Spleen (tissue), 11 donors: ENCODE data around the gene APP. TPM values are rescaled to one million over a fixed set of nuclear protein-coding genes. Genes with fewer than 3 reads are reported as not detected.

Experiments used
- DNase-seq: peaks from one replicate; pipeline ENCODE4 v3.0.0-alpha.2; 2020
- H3K27ac ChIP-seq, 8 donors: fragments of 200-600 bp; sonication (generic) in 7 of 8; 1 replicate in 4 of 8; 2 replicates in 4 of 8; pipeline versions ENCODE4 v1.5.0 to v1.8.0; 2016 to 2021; ENCODE audit warnings: inconsistent platforms in 4 of 8, mild to moderate bottlenecking in 4 of 8, moderate library complexity in 1 of 8
- H3K27me3 ChIP-seq, 7 donors: fragments of 200-600 bp; sonication (generic) in 6 of 7; replicated peaks in 1 of 7; 1 replicate in 4 of 7; 2 replicates in 3 of 7; pipeline versions ENCODE4 v1.5.0 to v1.8.0; 2016 to 2021; ENCODE audit warnings: inconsistent platforms in 3 of 7, mild to moderate bottlenecking in 1 of 7
- H3K36me3 ChIP-seq, 6 donors: fragments of 200-600 bp; sonication (generic) in 5 of 6; 1 replicate in 4 of 6; 2 replicates in 2 of 6; pipeline versions ENCODE4 v1.5.0 to v1.8.0; 2016 to 2021; ENCODE audit warnings: inconsistent platforms in 2 of 6
- H3K4me1 ChIP-seq, 6 donors: fragments of 200-600 bp; sonication (generic) in 5 of 6; 1 replicate in 3 of 6; 2 replicates in 3 of 6; pipeline versions ENCODE4 v1.5.0 to v1.8.0; 2016 to 2021; ENCODE audit warnings: inconsistent platforms in 3 of 6
- H3K4me3 ChIP-seq, 8 donors: fragments of 200-600 bp; sonication (generic) in 7 of 8; 1 replicate in 4 of 8; 2 replicates in 4 of 8; pipeline versions ENCODE4 v1.5.0 to v1.8.0; 2016 to 2021; ENCODE audit warnings: inconsistent platforms in 4 of 8, mild to moderate bottlenecking in 4 of 8, moderate library complexity in 2 of 8
- H3K9me3 ChIP-seq, 8 donors: fragments of 200-600 bp; sonication (generic) in 7 of 8; 1 replicate in 4 of 8; 2 replicates in 4 of 8; pipeline versions ENCODE4 v1.5.0 to v1.8.0; 2016 to 2021; ENCODE audit warnings: inconsistent platforms in 4 of 8
- CTCF ChIP-seq, 11 experiments: fragments of 200-600 bp in 7 of 11; fragments of 450-650 bp in 4 of 11; sonication (generic) in 4 of 11; IDR thresholded peaks in 8 of 11; conservative IDR thresholded peaks in 3 of 11; 1 replicate in 7 of 11; 2 replicates in 4 of 11; pipeline versions ENCODE4 v1.4.0 to v1.8.0; 2016 to 2021; ENCODE audit warnings: antibody characterized with exemption in 11 of 11, inconsistent platforms in 4 of 11, mild to moderate bottlenecking in 1 of 11
- POLR2A ChIP-seq, 3 donors: fragments of 450-650 bp; IDR thresholded peaks; one replicate each; pipeline ENCODE4 v1.5.1; 2017; ENCODE audit warnings: antibody characterized with exemption in 3 of 3, mild to moderate bottlenecking in 1 of 3
- POLR2AphosphoS5 ChIP-seq, 3 donors: sonication (generic); formaldehyde crosslinking; IDR thresholded peaks; one replicate each; pipeline ENCODE4 v1.5.1; 2017; ENCODE audit warnings: antibody characterized with exemption in 3 of 3
- WGBS, 5 donors: extraction: QIAGEN DNeasy Blood & Tissue Kit in 3 of 5; methylation state at CpG; one replicate each; pipeline versions ENCODE4 v1.1.5 to v1.1.7; 2013 to 2018; 5-methylcytosine and 5-hydroxymethylcytosine counted together
- intact Hi-C: fragments of 100-400 bp; cut with DNase I; formaldehyde crosslinking; loops from one replicate; pipeline ENCODE4 v1.15.0; 2023; ENCODE audit warnings: low total_unique reads
- polyA plus RNA-seq, 3 donors: library from polyadenylated mRNA; stranded (reverse); fragments of 200-250 nt; gene quantifications; one replicate each; pipeline ENCODE4 v1.2.1, GENCODE V29; 2013
- total RNA-seq, 7 donors: library from RNA; depleted of rRNA in 3 of 7; stranded (reverse); fragments of >200 nt in 3 of 7; fragmentation: NEBNext Ultra II Directional in 4 of 7; extraction: Animal tissue kit (Norgen Biotek cat#: 25700) in 4 of 7; gene quantifications; one replicate each; pipeline versions ENCODE4 v1.1.0 to v1.2.1, GENCODE V29; 2016 to 2021
- donor health status: healthy with polysubstance abuse.
- donor health status: DM: no; HTN: no; CAD: no; lungs with moderate emphysema.
- donor health status: DM: no; HTN: no; CAD: no.
- donor health status: Bipolar disorder and iron deficiency.
- donor health status: healthy.
- donor health status: DM: no; HTN: no; CAD: no.
- donor health status: DM: yes; HTN: yes; CAD: no.

APP gene
- total and polyA plus RNA-seq, 10 donors, result 25.3 to 398 (median 282) TPM

DNA sequence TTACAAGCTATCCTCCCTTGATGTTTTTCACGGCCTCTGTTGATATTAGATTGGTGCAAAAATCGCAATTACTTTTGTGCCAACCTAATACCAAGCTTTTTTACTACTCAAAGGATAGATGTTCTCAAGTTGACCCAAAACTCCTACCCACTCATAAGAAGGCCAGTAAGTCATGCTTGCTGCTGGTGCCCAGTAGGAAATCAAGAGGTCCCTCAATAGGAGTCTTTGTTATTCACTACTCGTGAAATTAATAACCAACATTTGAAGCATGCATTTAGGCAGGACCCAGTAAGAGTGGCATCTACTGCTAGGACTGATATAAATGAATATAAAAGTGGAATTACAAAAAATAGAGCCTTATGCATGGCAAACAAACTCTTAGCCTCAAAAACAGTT, 52.6 kb downstream of the APP start:
- intact Hi-C loops, result no loop called here
- Histone ChIP-seq H3K27me3 (no peaks in the 10 kb centered on the region), H3K4me3 (no peak overlapping the region), H3K27ac (no peak overlapping the region), H3K36me3 (no peaks in the 10 kb centered on the region), H3K4me1 (peaks cover 4 to 60% (median 20%) of the 10 kb centered on the region in 6 donors), H3K9me3 (no peaks in the 10 kb centered on the region)
- no peak for DNase-seq
- 84 to 94% (median 90%) methylated on average over 3 of the region's 3 CpGs for WGBS, 5 donors
- TF ChIP-seq POLR2AphosphoS5 (IDR thresholded peaks at IDR 0.05) (no peak), POLR2A (IDR thresholded peaks at IDR 0.05) (no peak), CTCF (IDR thresholded peaks at IDR 0.05 in 8 of 11, conservative IDR thresholded peaks at IDR 0.05 in 3 of 11) (no peak)

DNA sequence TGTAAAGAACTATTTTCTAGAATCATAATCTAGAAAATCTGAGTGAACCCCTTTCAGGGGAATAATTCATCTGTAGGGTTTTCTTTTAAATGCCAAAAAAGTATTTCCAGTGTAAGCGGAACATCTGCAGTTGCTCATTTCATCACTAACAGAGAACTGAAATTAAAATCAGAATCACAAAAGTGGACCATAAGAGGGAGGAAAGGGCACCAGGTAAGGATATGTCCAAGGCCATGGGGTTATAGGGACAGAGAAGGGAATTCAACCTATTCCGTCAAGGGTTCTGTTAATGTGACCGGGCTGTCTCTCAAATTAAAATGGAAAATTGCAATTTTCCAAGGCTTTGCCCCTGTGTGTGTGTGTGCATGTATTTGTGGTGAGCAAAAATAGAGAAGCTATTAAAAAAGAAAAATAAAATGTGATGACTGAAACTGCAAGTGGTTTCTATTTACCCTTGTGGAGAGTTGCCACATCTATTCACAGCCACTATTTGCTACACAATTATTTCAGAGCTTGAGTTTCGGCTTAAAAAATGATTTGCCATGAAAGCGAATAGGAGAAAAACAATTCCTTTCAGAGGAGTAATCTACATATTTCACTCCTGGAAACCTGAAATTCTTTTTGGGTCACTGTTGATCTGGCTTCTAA, 53.1 kb downstream of the APP start:
- no peaks in the 10 kb centered on the region for H3K36me3 ChIP-seq
- peaks cover 4 to 58% (median 20%) of the 10 kb centered on the region in 6 donors for H3K4me1 ChIP-seq
- intact Hi-C loops, result no loop called here
- DNase-seq, result no peak
- H3K4me3 ChIP-seq, result no peak overlapping the region
- no peak overlapping the region for H3K27ac ChIP-seq
- H3K9me3 ChIP-seq, result no peaks in the 10 kb centered on the region
- WGBS, 5 donors, result 81 to 90% (median 86%) methylated on average over 5 of the region's 5 CpGs
- no peak for TF ChIP-seq CTCF (IDR thresholded peaks at IDR 0.05 in 8 of 11, conservative IDR thresholded peaks at IDR 0.05 in 3 of 11)
- no peak for TF ChIP-seq POLR2AphosphoS5 (IDR thresholded peaks at IDR 0.05)
- no peak for TF ChIP-seq POLR2A (IDR thresholded peaks at IDR 0.05)
- no peaks in the 10 kb centered on the region for H3K27me3 ChIP-seq

GRCh38 chr21:26116456-26117011, 54.0 kb downstream of the APP start:
- Histone ChIP-seq H3K36me3 (peaks cover 0 to 5% (median 2%) of the 10 kb centered on the region in 6 donors), H3K4me3 (no peak overlapping the region), H3K27me3 (no peaks in the 10 kb centered on the region), H3K27ac (no peak overlapping the region), H3K9me3 (no peaks in the 10 kb centered on the region), H3K4me1 (peaks cover 4 to 58% (median 20%) of the 10 kb centered on the region in 6 donors)
- TF ChIP-seq POLR2AphosphoS5 (IDR thresholded peaks at IDR 0.05) (no peak), POLR2A (IDR thresholded peaks at IDR 0.05) (no peak), CTCF (IDR thresholded peaks at IDR 0.05 in 8 of 11, conservative IDR thresholded peaks at IDR 0.05 in 3 of 11) (no peak)
- 68 to 83% (median 76%) methylated on average over 5 of the region's 5 CpGs for WGBS, 5 donors
- intact Hi-C loops, result no loop called here
- DNase-seq, result no peak

- 64 to 71% (median 69%) methylated on average over 2 of the region's 2 CpGs for WGBS, 5 donors
- H3K9me3 ChIP-seq, result no peaks in the 10 kb centered on the region
- H3K4me3 ChIP-seq, result no peak overlapping the region
- H3K36me3 ChIP-seq, result peaks cover 0 to 10% (median 2%) of the 10 kb centered on the region in 6 donors
- H3K27me3 ChIP-seq, result no peaks in the 10 kb centered on the region
- DNase-seq, result no peak
- intact Hi-C loops, result no loop called here
- peaks cover 4 to 55% (median 20%) of the 10 kb centered on the region in 6 donors for H3K4me1 ChIP-seq
- H3K27ac ChIP-seq, result no peak overlapping the region
- TF ChIP-seq CTCF (IDR thresholded peaks at IDR 0.05 in 8 of 11, conservative IDR thresholded peaks at IDR 0.05 in 3 of 11), result no peak
- TF ChIP-seq POLR2A (IDR thresholded peaks at IDR 0.05), result no peak
- TF ChIP-seq POLR2AphosphoS5 (IDR thresholded peaks at IDR 0.05), result no peak
Observed at GRCh38 chr21:26115899-26116298, 54.7 kb downstream of the APP start.
